H1 (cell line): ENCODE measurements around the gene ABLIM1. TPM values are rescaled to one million over a fixed set of nuclear protein-coding genes. Genes with fewer than 3 reads are reported as not detected.

Experiments
- ATF2 ChIP-seq: IDR thresholded peaks from 2 replicates; pipeline ENCODE4 v1.6.1; 2012; ENCODE audit warnings: low read length, inconsistent platforms
- EZH2 ChIP-seq: fragments of 200-600 bp; sonication (generic); IDR thresholded peaks from 2 replicates; pipeline ENCODE4 v1.7.1; 2012; ENCODE audit warnings: low read depth, mild to moderate bottlenecking, moderate library complexity, low read length, inconsistent platforms; ENCODE audit not compliant: severe bottlenecking
- KDM4A ChIP-seq: IDR thresholded peaks from one replicate; pipeline ENCODE4 v1.7.1; 2012; ENCODE audit warnings: low read depth, mild to moderate bottlenecking, moderate library complexity, low read length, inconsistent platforms; ENCODE audit not compliant: severe bottlenecking
- RXRA ChIP-seq: IDR thresholded peaks from 2 replicates; pipeline ENCODE4 v1.6.1; 2011; ENCODE audit warnings: low read depth, mild to moderate bottlenecking, low read length, moderate library complexity; ENCODE audit not compliant: insufficient read depth
- SP2 ChIP-seq: IDR thresholded peaks from 2 replicates; pipeline ENCODE4 v1.6.1; 2012; ENCODE audit warnings: mild to moderate bottlenecking, low read length, inconsistent platforms
- SUZ12 ChIP-seq: fragments of 200-600 bp; sonication (generic); IDR thresholded peaks from 2 replicates; pipeline ENCODE4 v1.6.1; 2012; ENCODE audit warnings: mild to moderate bottlenecking, inconsistent platforms, low read length, moderate library complexity, mixed read lengths
- TBP ChIP-seq: IDR thresholded peaks from 2 replicates; pipeline ENCODE4 v1.6.1; 2011; ENCODE audit warnings: low read depth, low read length, improper control_type of control experiment
- TEAD4 ChIP-seq: IDR thresholded peaks from 2 replicates; pipeline ENCODE4 v1.6.1; 2012; ENCODE audit warnings: low read depth, low read length, inconsistent platforms, mixed read lengths
- polyA plus RNA-seq, 7 experiments: library from polyadenylated mRNA; depleted of rRNA in 3 of 7; stranded (reverse) in 5 of 7; unstranded in 2 of 7; fragments of >200 nt in 5 of 7; fragments of 200-250 nt in 2 of 7; gene quantifications; 1 replicate in 5 of 7; 2 replicates in 1 of 7; 4 replicates in 1 of 7; pipeline versions ENCODE4 v1.2.1 to v1.2.3, GENCODE V29; 2011 to 2013; ENCODE audit warnings: missing spikeins in 2 of 7, mixed read lengths in 2 of 7
- total RNA-seq: library from RNA; stranded (reverse); fragmentation: NEBNext Ultra II Directional; extraction: Animal tissue kit (Norgen Biotek cat#: 25700); gene quantifications from 2 replicates; pipeline ENCODE4 v1.2.1, GENCODE V29; 2021
- TF ChIP-seq, protein P1 (sequence below): IDR thresholded peaks from 2 replicates; pipeline ENCODE4 v1.6.1; 2011; ENCODE audit warnings: low read length, improper control_type of control experiment

Gene ABLIM1
- total and polyA plus RNA-seq, 2 of the 8 experiments (the other 6 are each of a cell fraction or from before 2014, with no cell fraction given), result 51.2 to 51.7 TPM

GRCh38 chr10:114404171-114405010, 253.7 kb downstream of the ABLIM1 start, which contains the start of gene AFAP1L2 (continued):
- no peak for TF ChIP-seq ATF2
- TF ChIP-seq SP2, result no peak
- no peak for TF ChIP-seq RXRA
- TF ChIP-seq TBP, result no peak
- TF ChIP-seq KDM4A, result peak; percentile 75
- TF ChIP-seq, protein P1, sequence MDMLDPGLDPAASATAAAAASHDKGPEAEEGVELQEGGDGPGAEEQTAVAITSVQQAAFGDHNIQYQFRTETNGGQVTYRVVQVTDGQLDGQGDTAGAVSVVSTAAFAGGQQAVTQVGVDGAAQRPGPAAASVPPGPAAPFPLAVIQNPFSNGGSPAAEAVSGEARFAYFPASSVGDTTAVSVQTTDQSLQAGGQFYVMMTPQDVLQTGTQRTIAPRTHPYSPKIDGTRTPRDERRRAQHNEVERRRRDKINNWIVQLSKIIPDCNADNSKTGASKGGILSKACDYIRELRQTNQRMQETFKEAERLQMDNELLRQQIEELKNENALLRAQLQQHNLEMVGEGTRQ, result no peak
- TF ChIP-seq TEAD4, result no peak
- peak; percentile 67; the same call in 1 of the 2 replicates for TF ChIP-seq SUZ12
- TF ChIP-seq EZH2, result peak; percentile 66
